ENCODE data around the gene CDH13. TPM values are rescaled to one million over a fixed set of nuclear protein-coding genes. Genes with fewer than 3 reads are reported as not detected.

CDH13 gene
- total RNA-seq, 1 donor from 2014 or later = 81.1 TPM

DNA sequence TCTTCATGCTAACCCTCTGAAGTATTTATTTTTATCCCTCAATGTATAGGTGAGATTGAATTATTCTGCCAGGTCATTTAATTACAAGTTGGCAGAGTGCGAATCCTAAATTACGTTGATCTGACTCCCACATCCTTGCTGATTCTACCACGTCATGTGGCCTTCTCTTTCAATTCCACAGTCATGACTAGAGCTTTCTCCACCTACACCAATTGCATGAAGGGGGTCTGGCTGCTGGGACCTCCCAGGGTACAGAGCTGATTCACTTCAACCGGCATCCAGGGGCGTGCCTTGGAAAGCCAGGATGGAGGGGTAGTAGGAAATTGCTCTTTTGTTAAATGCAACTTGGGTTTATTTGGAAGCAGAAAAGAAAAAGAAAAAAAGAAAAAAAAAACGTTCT lies 41.1 kb upstream of the CDH13 start:
- TF ChIP-seq, protein P1, sequence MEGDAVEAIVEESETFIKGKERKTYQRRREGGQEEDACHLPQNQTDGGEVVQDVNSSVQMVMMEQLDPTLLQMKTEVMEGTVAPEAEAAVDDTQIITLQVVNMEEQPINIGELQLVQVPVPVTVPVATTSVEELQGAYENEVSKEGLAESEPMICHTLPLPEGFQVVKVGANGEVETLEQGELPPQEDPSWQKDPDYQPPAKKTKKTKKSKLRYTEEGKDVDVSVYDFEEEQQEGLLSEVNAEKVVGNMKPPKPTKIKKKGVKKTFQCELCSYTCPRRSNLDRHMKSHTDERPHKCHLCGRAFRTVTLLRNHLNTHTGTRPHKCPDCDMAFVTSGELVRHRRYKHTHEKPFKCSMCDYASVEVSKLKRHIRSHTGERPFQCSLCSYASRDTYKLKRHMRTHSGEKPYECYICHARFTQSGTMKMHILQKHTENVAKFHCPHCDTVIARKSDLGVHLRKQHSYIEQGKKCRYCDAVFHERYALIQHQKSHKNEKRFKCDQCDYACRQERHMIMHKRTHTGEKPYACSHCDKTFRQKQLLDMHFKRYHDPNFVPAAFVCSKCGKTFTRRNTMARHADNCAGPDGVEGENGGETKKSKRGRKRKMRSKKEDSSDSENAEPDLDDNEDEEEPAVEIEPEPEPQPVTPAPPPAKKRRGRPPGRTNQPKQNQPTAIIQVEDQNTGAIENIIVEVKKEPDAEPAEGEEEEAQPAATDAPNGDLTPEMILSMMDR (IDR thresholded peaks at IDR 0.05; ENCODE audit: partially characterized antibody, unreplicated experiment) = no peak
- no peaks in the 10 kb centered on the region for H3K9me3 Mint-ChIP-seq (ENCODE audit: unreplicated experiment)
- H3K27me3 Mint-ChIP-seq (ENCODE audit: unreplicated experiment) = no peaks in the 10 kb centered on the region
- H3K4me3 Mint-ChIP-seq (ENCODE audit: unreplicated experiment) = no peak overlapping the region
- H3K36me3 Mint-ChIP-seq (ENCODE audit: unreplicated experiment) = no peaks in the 10 kb centered on the region
- no peaks in the 10 kb centered on the region for H3K4me1 Mint-ChIP-seq (ENCODE audit: low read depth, unreplicated experiment)
- no peak for DNase-seq
- no peak overlapping the region for H3K27ac Mint-ChIP-seq (ENCODE audit: unreplicated experiment)

DNA sequence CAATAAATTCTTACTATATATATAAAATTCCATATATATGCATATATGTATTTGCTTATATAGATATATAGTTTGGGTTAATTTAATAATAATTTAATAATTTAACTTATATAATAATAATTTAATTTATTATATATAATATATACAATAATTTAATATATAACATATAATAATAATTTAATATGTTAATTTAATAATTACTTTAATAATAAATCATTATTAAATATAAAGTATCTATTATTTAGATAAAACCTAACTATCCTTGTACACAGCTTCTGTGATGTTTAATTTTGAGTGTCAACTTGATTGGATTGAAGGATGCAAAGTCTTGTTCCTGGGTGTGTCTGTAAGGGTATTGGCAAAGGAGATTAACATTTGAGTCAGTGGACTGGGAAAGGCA lies 40.6 kb upstream of the CDH13 start:
- H3K9me3 Mint-ChIP-seq (ENCODE audit: unreplicated experiment) = no peaks in the 10 kb centered on the region
- no peaks in the 10 kb centered on the region for H3K36me3 Mint-ChIP-seq (ENCODE audit: unreplicated experiment)
- DNase-seq = no peak
- peaks cover 1% of the 10 kb centered on the region for H3K27me3 Mint-ChIP-seq (ENCODE audit: unreplicated experiment)
- no peaks in the 10 kb centered on the region for H3K4me1 Mint-ChIP-seq (ENCODE audit: low read depth, unreplicated experiment)
- no peak overlapping the region for H3K27ac Mint-ChIP-seq (ENCODE audit: unreplicated experiment)
- TF ChIP-seq, protein P1 (IDR thresholded peaks at IDR 0.05; ENCODE audit: partially characterized antibody, unreplicated experiment) = no peak
- H3K4me3 Mint-ChIP-seq (ENCODE audit: unreplicated experiment) = no peak overlapping the region

DNA sequence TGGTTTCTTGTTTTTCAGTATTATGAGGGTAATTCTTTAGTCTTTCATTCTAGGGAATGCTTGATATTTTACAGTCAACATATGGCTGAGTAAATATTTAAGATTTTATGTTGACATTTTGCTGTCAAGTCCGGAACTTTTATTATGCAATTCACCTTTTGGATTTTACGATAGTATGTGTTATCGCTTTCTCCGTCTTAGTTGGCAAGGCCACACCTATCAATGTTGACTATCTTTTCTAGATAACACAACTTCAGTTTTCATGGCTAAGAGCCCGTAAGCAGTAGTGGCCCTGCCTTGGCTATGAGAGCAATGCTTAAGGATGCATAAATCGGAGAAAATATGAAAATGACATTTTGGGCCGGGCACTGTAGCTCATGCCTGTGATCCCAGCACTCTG lies 39.5 kb upstream of the CDH13 start:
- TF ChIP-seq, protein P1 (IDR thresholded peaks at IDR 0.05; ENCODE audit: partially characterized antibody, unreplicated experiment) = no peak
- Mint-ChIP-seq H3K4me1 (ENCODE audit: low read depth, unreplicated experiment) (no peaks in the 10 kb centered on the region), H3K4me3 (ENCODE audit: unreplicated experiment) (no peak overlapping the region), H3K27ac (ENCODE audit: unreplicated experiment) (no peak overlapping the region), H3K36me3 (ENCODE audit: unreplicated experiment) (no peaks in the 10 kb centered on the region), H3K9me3 (ENCODE audit: unreplicated experiment) (no peaks in the 10 kb centered on the region), H3K27me3 (ENCODE audit: unreplicated experiment) (peaks cover 1% of the 10 kb centered on the region)
- DNase-seq = no peak

DNA sequence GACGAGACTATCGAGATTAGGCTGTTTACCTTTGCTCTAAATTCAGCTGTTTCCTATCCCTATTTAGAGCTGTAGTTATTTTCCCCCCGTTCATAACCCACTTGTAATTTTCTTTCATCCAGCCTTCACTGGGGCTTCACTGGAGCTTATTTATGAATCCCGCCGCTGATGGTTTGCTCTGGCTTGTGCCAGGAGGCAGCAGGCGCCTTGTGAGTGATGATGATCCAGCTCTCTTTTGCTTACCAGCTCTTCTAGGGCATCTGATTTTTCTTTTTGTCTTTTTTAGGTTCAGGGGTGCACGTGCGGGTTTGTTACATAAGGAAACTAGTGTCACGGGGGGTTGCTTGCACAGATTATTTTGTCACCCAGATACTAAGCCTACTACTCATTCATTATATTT lies 37.4 kb upstream of the CDH13 start:
- Mint-ChIP-seq H3K9me3 (ENCODE audit: unreplicated experiment) (no peaks in the 10 kb centered on the region), H3K4me3 (ENCODE audit: unreplicated experiment) (no peak overlapping the region), H3K27me3 (ENCODE audit: unreplicated experiment) (peaks cover 1% of the 10 kb centered on the region), H3K36me3 (ENCODE audit: unreplicated experiment) (peaks cover 5% of the 10 kb centered on the region), H3K27ac (ENCODE audit: unreplicated experiment) (no peak overlapping the region), H3K4me1 (ENCODE audit: low read depth, unreplicated experiment) (no peaks in the 10 kb centered on the region)
- no peak for DNase-seq
- TF ChIP-seq, protein P1 (IDR thresholded peaks at IDR 0.05; ENCODE audit: partially characterized antibody, unreplicated experiment) = no peak

DNA sequence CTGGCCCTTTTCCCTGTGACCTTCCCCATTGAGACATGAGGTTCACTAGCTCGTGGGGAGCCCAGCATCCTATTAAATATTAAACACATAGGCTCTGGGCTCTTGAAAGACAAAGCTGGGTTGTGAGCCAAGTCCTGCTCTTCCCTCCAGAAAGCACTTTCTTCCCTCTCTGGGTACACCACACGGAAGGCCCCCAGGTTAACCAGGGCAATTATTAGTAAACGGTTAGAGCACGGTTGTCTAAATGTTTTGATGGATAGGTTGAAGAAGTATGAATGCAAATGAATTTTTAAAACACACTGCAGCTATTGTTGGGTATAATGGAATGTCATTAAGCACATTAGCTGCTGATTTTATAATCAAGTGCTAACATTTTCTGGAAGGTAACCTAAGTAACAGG lies 32.7 kb upstream of the CDH13 start:
- Mint-ChIP-seq H3K27me3 (ENCODE audit: unreplicated experiment) (peaks cover 4% of the 10 kb centered on the region), H3K36me3 (ENCODE audit: unreplicated experiment) (peaks cover 5% of the 10 kb centered on the region), H3K27ac (ENCODE audit: unreplicated experiment) (no peak overlapping the region), H3K4me3 (ENCODE audit: unreplicated experiment) (no peak overlapping the region), H3K9me3 (ENCODE audit: unreplicated experiment) (no peaks in the 10 kb centered on the region), H3K4me1 (ENCODE audit: low read depth, unreplicated experiment) (no peaks in the 10 kb centered on the region)
- no peak for DNase-seq
- TF ChIP-seq, protein P1 (IDR thresholded peaks at IDR 0.05; ENCODE audit: partially characterized antibody, unreplicated experiment) = no peak
